ENCODE results near the gene IER5L. TPM values are rescaled to one million over a fixed set of nuclear protein-coding genes. Genes with fewer than 3 reads are reported as not detected.
A peak's percentile ranks its signal among the peaks of the same experiment; 100 is the strongest.

The IER5L gene
- total and polyA plus RNA-seq, 2 of the 8 experiments (the other 6 are each of a cell fraction or from before 2014, with no cell fraction given), result 0.65 to 1.0 TPM

DNA sequence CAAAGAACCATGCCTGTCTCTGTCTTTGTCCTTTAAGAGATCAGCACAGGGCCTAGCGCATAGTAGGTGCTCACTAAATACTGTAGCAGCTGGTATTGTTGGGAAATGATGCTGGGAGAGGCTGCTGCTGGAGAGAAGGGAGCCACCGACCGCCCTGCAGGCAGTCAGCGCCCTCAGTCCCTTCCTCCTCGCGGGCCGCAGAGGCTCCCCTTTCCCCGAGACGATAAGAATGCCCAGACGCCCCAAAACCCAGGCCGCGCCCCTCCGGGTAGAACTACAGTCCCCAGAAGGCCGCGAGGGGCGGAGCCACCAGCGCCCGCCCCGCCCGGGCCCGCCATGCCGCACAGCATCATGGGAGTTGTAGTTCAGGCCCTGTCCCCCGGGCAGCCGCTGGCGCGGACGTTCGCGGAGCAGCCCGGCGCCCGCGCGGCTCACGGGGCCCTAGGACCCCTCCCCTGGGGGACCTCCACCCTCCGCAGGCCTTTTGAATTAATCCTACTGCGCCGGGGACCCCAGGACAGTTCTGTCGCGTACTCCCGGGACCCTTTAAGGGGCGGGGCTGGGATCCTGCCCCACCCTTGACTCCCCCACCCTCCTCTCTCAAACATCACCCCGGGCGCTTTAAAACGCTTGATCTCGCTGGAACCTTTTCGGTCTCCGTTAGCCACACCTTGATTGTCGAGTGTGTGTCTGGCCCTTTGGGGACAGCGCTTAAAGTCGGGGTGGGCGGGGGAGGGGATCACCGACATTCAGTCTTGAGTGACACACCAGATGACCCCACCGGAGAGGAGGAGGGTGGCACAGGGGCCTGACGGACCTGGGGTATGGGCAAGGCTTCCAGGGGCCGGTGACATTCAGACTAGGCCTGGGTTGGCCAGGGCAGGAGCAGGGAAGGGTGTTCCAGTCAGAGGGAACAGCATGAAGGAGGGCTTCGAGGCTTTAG is 24.8 kb upstream of the IER5L start (continued):
- TF ChIP-seq SP4 (IDR thresholded peaks at IDR 0.05; ENCODE audit: low read length) (peak; percentile 77; the same call in 1 of the 2 replicates), SIX5 (IDR thresholded peaks at IDR 0.05; ENCODE audit: low read depth, low read length) (peak; percentile 96)
